Stimulated activated CD4-positive, alpha-beta T cell treated with anti-CD3 and anti-CD28 coated beads, Interleukin-2, amount 100 ng/mL, for 48 hours (primary cell): ENCODE measurements around the gene SNX18.
"Not testable (repeated sequence)": the region's sequence is repeated elsewhere in the genome, so short reads cannot be mapped to it uniquely, and the experiment has no call there.

Experiments used
- DNase-seq, 2 donors: peaks; one replicate each; pipeline ENCODE4 v3.0.0-alpha.2; 2020

Gene SNX18

GRCh38 chr5:54520438-54520846 lies 2.9 kb downstream of the SNX18 start:
- no peak for DNase-seq

DNA sequence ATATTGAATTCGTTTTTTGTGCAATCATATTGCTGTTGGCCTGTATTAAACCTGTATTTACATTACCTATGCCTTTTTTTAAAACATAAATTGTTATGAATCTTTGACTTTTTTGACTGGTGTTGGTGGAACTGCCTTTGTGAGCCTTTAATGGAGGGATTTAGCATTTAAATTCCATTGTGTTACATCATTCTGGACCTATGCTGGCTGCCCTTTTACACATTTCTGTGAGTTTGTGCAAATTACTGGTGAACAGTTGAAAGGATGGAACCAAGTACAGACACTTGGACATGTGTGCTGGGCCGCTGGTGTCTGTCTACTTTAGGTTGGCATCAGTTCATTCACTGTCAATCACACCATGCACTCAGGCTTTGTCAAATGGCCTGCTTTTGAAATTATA lies 3.4 kb downstream of the SNX18 start:
- no peak for DNase-seq

DNA sequence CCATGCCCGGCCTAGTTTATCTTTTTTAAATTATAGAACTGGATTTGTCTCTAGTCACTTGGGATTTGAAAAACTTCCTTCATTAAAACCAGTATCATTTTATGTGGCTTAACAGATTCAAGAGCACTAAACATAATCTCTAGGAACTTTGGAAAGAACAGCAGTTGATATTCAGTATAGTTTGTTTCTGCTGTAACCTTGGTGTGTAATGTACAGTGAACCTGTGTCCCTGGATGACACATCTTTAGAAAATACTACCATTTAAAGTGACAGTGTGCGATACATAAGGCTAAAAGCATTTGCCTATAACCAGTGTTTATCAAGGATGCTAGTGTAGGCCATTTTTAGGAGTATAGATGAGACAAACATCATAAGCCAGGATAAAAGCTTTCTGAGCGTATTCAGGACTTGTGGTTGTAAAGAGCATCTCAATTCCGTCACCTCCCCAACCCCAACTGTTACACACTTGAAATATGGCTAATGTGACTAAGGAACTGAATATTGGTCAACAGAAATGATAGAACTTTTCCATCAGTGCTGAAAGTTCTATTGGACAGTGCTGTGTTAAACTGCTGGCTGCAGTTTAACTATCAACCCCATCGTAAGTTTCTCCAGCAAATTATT lies 4.4 kb downstream of the SNX18 start:
- DNase-seq, result no peak

DNA sequence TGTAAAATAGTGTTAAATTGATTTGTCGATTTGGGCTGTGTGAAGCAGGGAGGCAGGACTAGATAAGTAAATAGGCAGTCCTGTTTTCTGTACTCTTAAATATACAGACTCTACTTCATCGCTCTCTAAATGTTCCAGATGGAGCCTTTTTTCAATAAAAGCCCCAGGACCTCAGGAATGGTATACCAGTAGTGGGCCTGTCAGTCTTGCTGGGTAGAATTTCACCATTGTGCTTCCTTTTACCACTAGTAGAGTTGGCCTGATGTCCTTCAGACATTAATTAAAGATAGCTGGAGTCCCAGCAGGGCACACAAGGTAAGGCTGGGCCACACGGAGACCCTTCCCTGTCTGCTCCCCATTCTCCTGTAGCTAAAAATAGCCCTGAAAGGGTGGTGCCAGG lies 6.0 kb downstream of the SNX18 start:
- no peak for DNase-seq

DNA sequence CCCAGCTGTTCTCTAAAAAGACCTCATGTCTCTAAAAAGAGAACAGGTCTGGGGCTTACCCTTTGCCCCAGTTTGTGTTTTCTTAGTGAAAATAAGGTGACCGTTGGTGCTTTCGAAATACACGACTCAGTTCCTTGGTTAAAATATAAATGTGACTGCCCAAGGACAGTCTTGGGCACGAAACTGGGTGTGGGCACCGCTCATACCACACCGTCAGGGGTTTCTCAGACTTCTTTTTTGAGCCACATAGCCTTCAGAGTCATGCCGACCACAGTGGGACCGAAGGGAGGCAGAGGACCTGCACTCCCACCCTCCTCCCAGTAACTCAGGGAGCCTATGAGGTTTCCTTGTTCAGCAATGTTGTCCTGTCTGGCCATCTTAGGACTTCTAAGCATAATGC lies 6.5 kb downstream of the SNX18 start:
- no peak for DNase-seq

DNA sequence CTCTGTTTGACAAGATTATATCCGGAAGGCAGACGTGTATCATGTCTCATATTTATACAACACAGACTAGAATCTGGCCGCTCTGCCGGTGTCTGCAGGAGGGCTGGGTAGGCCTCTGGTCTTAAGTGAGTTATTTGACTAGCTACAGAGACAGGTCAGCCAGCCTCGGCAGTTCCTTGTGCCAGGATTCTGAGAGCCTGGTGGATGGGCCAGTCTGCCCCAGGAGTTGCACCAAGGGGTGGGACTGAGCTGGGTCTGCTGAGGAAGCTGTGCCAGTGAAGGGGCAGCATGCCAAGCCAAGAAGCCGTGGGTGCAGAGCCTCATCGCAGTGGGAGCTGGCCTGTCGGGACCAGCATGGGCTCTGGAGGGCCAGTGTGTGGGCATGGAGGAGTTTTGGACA lies 7.1 kb downstream of the SNX18 start:
- DNase-seq, result no peak

DNA sequence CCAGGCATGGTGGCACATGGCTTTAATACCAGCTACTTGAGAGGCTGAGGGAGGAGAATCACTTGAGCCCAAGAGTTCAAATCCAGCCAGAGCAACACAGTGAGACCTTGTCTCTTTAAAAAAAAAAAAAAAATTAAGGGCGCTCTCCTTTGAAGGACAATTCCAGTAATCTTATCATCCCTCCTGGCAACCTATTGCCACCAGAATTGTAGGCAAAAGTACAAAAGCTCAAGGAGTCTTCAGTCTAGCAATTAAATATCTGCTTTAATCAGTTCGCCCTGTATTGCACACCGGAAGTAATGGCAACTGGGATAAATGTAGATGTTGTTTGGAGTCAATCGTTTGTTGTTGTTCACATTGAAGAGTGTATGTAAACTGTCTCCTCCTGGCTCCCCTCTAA lies 7.7 kb downstream of the SNX18 start:
- no peak for DNase-seq

- no peak for DNase-seq
Observed at GRCh38 chr5:54525692-54526091, 8.1 kb downstream of the SNX18 start.

DNA sequence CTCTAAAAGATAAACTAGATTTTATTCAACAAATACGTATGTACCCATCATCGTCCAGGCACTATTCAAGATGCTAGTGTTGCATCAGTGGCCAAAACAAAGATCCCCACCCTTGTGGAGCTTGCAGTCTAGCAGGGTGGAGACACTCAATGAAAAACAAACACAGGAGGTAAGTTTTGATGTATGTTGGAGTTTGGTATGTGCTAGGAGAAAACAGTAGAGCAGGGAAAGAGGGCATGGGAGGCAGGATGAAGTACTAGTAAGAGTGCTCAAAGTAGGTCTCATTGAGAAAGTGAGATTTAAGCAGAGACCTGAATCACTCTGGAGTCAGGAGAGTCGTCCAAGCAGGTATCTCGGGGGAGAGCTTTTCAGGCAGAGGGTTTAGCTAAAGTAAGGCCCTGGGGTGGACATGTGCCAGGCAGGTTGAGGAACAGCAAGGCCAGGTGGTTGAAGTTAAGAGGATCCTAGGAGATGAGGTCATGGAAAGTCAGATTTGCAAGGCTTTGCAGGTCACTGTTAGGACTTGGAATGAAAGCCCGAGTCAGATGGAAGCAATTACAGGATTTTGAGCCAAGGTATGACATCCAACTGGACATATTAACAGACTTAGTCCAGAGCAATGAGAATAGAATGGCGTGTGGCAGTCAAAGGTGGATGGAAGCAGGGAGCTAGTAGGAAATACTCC lies 9.2 kb downstream of the SNX18 start:
- DNase-seq, result no peak

DNA sequence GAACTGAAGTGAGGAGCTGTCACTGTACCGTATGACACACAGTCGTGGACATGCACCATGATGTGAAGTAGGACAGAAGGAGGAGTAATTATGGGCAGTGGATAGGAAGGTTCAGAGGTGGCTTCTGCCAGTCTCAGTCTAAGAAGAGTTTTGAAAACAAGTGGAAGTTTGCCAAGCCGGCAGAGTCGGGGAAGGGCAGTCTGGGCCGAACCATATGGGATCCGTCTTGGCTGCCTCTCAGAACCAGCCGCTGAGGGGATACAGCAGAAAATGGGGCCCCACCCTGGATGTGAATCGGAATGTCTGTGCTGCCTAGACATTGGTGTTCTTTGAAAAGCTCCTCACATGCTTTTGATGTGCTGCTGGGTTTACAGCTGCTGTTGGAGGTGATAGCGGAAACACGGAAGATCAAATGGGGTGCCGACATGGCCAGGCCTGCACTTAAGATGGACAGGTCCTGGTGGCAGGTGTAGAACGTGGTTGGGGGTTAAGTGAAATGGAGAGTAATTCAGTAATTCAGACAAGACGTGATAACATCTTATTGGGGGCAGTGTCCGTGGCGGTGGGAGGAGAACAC lies 11.2 kb downstream of the SNX18 start:
- no peak for DNase-seq

DNA sequence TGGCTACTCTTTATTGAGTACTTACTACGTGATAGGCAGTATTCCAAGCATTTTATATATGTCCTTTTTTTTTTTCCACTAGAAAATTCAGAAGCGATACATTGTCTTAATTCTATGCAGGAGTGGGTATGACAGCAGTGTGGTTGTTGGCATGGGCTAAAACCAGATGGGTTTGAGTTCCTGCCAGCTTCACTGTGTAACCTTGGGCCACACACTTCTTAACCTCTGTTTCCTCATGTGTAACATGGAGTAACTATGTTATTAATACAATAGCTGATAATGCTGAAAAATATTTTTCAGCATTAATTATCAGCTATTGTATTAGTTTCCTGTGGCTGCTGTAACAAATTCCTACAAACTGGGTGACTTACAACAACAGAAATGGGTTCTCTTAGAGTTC lies 12.0 kb downstream of the SNX18 start:
- DNase-seq, result no peak

- DNase-seq, result no peak
Observed at GRCh38 chr5:54531546-54531945, 14.0 kb downstream of the SNX18 start.

DNA sequence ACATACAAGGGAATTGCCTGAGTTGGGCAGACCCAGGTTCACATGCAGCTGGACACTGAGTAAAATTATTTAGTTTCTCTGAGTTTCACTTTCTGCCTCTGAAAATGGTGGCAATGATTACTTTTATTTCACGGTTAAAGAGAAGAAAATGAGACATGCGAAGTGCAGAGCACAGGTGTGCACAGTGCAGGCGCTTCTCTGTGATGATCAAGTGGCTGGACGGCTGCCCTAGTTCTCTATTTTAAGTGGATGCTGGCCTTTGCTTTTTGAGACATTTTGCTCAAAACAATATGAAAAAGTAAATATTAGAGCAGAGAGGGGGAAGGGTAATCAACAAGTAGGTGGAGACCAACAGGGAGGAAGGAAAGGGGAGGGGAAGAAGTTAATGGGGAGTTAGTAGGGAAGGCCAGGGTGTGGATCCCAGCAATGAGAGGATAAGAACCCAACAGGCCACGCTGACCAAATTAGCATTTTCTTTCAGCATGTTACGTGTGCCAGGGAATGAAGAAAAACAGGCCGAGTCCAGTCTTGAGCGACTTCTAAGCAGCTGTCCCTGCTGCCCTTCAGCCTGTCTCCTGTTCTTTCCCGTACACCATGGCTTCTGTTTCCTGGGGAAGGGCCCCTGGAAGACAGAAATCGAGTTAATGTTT lies 16.1 kb downstream of the SNX18 start:
- no peak for DNase-seq

DNA sequence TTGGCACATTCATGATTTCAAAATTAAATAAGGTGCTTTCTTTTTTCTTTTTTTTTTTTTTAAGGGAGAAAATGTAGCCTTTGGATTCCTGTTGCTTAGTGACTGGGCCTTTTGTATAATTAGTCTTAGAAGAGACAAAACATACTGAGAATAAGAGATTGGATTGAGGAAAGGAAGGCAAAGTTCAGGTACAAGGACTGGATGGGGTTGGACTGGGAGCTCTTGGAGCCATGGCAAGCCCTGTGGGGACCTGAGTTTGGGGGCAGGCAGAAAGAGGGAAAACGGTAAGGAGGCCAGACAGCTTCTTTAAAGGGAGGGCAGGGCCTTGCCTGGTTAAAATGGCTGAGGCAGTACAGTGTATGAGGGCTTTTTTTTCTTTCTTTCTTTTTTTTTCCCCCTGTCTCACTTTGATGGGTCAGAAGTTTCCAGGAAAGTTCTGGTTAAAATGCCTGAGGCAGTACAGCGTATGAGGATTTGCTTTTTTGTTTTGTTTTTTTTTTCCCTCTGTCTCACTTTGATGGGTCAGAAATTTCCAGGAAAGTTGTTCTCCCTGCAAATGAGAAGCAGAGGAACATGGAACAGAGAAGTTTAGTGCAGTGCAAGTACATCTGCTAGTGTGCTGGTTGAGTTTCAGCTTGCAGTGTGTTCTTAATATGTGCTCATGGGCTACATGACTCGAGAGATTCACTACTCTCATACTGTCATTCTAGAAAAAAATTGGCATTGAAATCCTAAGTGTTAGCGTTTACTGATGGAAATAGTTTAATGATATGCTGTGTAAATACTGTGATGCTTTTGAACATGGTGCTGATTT lies 16.8 kb downstream of the SNX18 start:
- no peak for DNase-seq

GRCh38 chr5:54535149-54535844 lies 17.7 kb downstream of the SNX18 start:
- no peak for DNase-seq

GRCh38 chr5:54536375-54536774 lies 18.8 kb downstream of the SNX18 start:
- DNase-seq, result not testable (repeated sequence)

DNA sequence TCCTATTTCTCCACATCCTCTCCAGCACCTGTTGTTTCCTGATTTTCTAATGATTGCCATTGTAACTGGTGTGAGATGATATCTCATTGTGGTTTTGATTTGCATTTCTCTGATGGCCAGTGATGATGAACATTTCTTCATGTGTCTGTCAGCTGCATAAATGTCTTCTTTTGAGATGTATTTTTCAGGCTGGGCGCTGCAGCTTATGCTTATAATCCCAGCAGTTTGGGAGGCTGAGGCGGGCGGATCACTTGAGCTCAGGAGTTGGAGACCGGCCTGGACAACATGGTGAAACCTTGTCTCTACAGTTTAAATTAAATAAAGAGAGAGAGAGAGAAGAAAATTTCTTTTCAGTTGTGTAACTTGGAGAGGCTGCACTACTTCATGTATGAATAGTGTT lies 19.3 kb downstream of the SNX18 start:
- not testable (repeated sequence) for DNase-seq

DNA sequence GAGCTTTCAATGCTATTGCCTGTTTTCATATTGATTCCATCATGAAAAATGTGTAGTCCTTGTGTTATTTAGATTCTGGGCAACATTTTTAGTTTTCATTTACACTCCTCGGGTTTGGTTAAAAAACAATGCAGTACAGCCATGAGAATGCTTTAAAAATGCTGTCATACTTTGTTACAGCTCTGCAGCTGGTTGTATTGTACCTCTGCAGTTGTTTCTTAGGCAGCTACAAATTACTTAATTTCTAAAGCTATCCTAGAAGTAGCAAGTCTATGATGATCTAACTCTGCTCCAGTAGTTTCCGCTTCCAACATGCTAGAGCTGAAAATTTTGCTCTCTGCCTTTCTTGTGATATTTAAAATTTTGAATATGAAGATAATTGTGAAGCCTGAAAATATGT lies 20.2 kb downstream of the SNX18 start:
- DNase-seq, result no peak

GRCh38 chr5:54538156-54538555 lies 20.6 kb downstream of the SNX18 start:
- no peak for DNase-seq

GRCh38 chr5:54539001-54539400 lies 21.4 kb downstream of the SNX18 start:
- no peak for DNase-seq

GRCh38 chr5:54540286-54540685 lies 22.7 kb downstream of the SNX18 start:
- no peak for DNase-seq
